Measurements from ENCODE around the gene SERPINB12.

SERPINB12 gene

DNA sequence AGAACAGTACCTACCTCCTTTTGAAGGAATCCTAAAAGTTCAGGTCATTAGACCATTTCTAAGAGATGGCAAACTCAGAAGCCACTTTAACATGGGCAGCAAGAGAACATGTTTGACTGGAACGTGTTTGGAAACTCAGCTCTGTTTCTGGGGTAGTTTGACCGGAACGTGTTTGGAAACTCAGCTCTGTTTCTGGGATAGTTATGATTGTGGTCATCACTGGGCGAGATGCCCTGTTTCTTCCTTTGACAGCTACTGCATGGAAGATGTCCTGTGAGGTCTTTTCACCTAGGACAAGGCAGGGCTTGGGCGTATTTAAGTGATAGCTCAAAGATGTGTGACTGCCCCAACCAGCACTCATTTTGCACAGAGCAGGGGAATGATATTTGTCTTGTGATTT is 25.1 kb downstream of the SERPINB12 start:
- TF ChIP-seq ZNF274 (IDR thresholded peaks at IDR 0.05; ENCODE audit: low read depth, low read length), result no peak
- no peak overlapping the region for H3K4me3 ChIP-seq (ENCODE audit: low read length)

DNA sequence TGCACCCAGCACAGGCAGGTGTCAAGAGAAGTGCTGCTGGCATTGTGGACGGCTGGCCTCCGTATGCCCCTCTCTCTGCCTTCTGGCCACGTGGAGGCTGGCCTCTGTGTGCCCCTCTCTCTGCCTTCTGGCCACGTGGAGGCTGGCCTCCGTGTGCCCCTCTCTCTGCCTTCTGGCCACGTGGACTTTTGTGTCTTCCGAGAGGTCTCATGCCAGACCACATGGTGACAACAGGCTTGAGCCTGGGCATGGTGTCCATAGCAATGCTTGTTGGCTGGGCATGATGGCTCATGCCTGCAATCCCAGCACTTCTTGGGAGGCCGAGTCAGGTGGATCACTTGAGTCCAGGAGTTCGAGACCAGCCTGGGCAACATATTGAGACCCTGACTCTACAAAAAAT is 25.7 kb downstream of the SERPINB12 start:
- TF ChIP-seq ZNF274 (IDR thresholded peaks at IDR 0.05; ENCODE audit: low read depth, low read length), result no peak

GRCh38 chr18:63570721-63571120 is 28.6 kb downstream of the SERPINB12 start:
- H3K4me3 ChIP-seq (ENCODE audit: low read length), result no peak overlapping the region
- no peak for TF ChIP-seq ZNF274 (IDR thresholded peaks at IDR 0.05; ENCODE audit: low read depth, low read length)

More for the DNA sequence above, 25.7 kb downstream of the SERPINB12 start:
- H3K4me3 ChIP-seq (ENCODE audit: low read length), result no peak overlapping the region

DNA sequence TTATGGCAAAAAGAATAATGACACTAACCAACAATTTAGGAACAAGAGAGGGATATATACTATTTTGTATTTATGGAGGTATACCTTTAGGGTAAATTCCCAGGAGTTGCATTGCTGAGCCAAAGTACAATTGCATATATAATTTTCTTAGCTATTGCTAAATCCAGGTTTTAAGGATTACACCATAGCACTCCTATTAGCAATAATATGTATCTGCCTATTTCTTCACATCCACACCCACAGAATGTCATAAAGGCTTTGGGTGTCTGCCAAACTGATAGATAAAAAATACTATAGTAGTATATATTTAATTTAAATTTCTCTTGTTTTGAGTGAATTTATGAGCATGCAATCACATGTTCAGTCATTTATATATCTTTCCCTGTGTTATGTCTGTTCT is 33.5 kb downstream of the SERPINB12 start:
- TF ChIP-seq ZNF274 (IDR thresholded peaks at IDR 0.05; ENCODE audit: low read depth, low read length), result no peak
- H3K4me3 ChIP-seq (ENCODE audit: low read length), result no peak overlapping the region

- no peak for TF ChIP-seq ZNF274 (IDR thresholded peaks at IDR 0.05; ENCODE audit: low read depth, low read length)
- H3K4me3 ChIP-seq (ENCODE audit: low read length), result no peak overlapping the region
These were observed 36.3 kb downstream of the SERPINB12 start for GRCh38 chr18:63578357-63578958.

DNA sequence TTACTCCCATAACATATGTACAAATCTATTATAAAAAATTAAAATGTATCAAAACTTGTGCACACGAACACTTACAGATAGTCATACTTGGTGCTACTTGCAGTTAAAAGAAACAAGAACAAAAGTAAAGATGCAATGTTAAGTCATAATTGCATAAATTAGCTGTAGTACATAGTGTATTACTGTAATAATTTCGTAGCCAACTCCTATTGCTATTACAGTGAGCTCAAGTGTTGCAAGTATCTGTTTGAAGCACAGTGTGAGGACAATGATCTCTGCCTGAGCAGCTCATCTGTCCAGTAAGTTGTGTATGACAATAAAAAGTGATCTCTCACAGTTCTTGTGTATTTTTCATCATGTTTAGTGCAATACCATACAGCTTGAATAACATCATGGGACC is 37.4 kb downstream of the SERPINB12 start:
- TF ChIP-seq ZNF274 (IDR thresholded peaks at IDR 0.05; ENCODE audit: low read depth, low read length), result no peak

GRCh38 chr18:63585988-63586387 is 43.8 kb downstream of the SERPINB12 start:
- no peak for TF ChIP-seq ZNF274 (IDR thresholded peaks at IDR 0.05; ENCODE audit: low read depth, low read length)
- no peak overlapping the region for H3K4me3 ChIP-seq (ENCODE audit: low read length)

More for the DNA sequence above, 37.4 kb downstream of the SERPINB12 start:
- no peak overlapping the region for H3K4me3 ChIP-seq (ENCODE audit: low read length)

GRCh38 chr18:63586431-63586830 is 44.3 kb downstream of the SERPINB12 start:
- no peak for TF ChIP-seq ZNF274 (IDR thresholded peaks at IDR 0.05; ENCODE audit: low read depth, low read length)
- no peak overlapping the region for H3K4me3 ChIP-seq (ENCODE audit: low read length)

DNA sequence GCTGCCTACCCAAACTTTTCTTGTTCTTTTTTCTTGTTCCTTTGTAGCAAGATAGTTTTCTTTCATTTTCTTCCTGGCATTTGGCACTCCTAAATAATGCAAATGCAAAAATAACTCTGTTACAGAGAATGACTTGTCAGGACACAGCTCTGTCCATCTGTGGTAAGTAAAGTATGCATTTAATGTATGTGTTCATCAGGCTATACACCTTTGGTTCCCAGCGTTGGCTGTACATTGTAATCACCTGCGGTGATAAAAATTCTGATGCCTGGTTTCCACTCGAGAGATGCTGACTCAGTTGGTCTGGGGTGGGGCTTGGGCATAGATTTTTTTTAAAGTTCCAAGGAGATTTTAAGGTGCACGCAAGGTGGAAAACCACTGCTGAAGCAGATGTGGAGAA is 44.8 kb downstream of the SERPINB12 start, which contains the start of gene SERPINB13:
Gene SERPINB13, plus strand, starts transcription at position 378 of the 400 bp plus-strand sequence. CDS start 1,325 bp downstream, outside the sequence.
- H3K4me3 ChIP-seq (ENCODE audit: low read length), result no peak within 1 kb of the TSS
- no peak for TF ChIP-seq ZNF274 (IDR thresholded peaks at IDR 0.05; ENCODE audit: low read depth, low read length)

GRCh38 chr18:63588909-63589308 is 46.7 kb downstream of the SERPINB12 start:
- no peak for TF ChIP-seq ZNF274 (IDR thresholded peaks at IDR 0.05; ENCODE audit: low read depth, low read length)
- no peak overlapping the region for H3K4me3 ChIP-seq (ENCODE audit: low read length)

- no peak overlapping the region for H3K4me3 ChIP-seq (ENCODE audit: low read length)
- no peak for TF ChIP-seq ZNF274 (IDR thresholded peaks at IDR 0.05; ENCODE audit: low read depth, low read length)
These were observed 48.2 kb downstream of the SERPINB12 start for GRCh38 chr18:63590373-63590772.

DNA sequence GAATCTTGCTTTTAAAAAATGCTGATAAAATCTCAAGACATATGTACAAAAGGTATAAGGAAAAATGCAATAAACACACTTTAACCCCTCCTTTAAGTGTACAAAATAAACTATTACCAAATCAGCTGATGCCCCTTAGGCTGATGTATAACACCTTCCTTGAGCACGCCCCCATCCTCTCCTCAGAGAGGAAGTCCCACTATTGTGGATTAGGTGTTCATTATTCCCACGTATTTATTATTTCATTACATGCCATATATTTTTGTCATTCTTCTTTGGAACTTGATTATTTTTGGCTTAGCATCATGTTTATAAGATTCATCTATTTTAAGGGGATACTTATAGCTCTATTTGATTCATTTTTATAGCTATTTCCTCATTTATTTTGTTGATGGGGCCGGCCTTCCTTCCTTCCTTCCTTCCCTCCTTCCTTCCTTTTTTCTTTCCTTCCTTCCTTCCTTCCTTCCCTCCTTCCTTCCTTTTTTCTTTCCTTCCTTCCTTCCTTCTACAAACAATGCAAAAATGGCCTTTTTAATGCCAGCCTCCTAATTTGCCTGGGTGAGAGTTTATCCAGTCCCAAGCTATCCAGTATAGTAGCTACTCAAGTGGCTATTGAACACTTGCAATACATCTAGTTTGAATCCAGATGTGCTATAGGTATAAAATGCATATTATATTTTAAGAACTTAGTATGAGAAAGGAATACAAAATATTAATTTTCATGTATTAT is 49.0 kb downstream of the SERPINB12 start:
- no peak for TF ChIP-seq ZNF274 (IDR thresholded peaks at IDR 0.05; ENCODE audit: low read depth, low read length)
- no peak overlapping the region for H3K4me3 ChIP-seq (ENCODE audit: low read length)

DNA sequence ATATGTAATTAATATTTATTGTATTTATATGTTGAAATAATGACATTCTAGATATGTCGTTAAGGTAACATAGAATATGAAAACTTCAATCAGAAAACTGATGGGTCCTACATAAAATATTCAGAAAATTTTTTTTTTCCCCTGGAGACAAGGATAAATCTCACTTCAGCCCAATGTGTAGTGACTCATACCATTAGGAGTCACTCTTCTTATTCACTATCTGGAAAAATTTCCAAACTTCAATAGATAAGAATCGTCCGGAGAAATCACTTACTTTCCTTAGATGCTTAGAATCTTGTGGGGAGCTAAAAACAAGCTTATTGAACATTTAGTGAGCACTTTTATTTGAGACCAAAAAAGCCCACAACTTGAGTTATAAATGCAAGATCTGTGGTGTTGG is 49.6 kb downstream of the SERPINB12 start:
- TF ChIP-seq ZNF274 (IDR thresholded peaks at IDR 0.05; ENCODE audit: low read depth, low read length), result no peak
- H3K4me3 ChIP-seq (ENCODE audit: low read length), result no peak overlapping the region

- TF ChIP-seq ZNF274 (IDR thresholded peaks at IDR 0.05; ENCODE audit: low read depth, low read length), result no peak
- no peak overlapping the region for H3K4me3 ChIP-seq (ENCODE audit: low read length)
These were observed 50.3 kb downstream of the SERPINB12 start for GRCh38 chr18:63592471-63592870.

- H3K4me3 ChIP-seq (ENCODE audit: low read length), result no peak overlapping the region
- TF ChIP-seq ZNF274 (IDR thresholded peaks at IDR 0.05; ENCODE audit: low read depth, low read length), result no peak
These were observed 54.8 kb downstream of the SERPINB12 start for GRCh38 chr18:63596964-63597363.

Measured in GM08714 (cell line).